GM21619 (cell line): ENCODE data around the gene MAGOHB.

ENCODE experiments used
- ATAC-seq: cut with Tn5 transposase; IDR thresholded peaks from one replicate; pipeline ENCODE4 v1.9.1; 2021; ENCODE audit not compliant: unreplicated experiment

MAGOHB gene

DNA sequence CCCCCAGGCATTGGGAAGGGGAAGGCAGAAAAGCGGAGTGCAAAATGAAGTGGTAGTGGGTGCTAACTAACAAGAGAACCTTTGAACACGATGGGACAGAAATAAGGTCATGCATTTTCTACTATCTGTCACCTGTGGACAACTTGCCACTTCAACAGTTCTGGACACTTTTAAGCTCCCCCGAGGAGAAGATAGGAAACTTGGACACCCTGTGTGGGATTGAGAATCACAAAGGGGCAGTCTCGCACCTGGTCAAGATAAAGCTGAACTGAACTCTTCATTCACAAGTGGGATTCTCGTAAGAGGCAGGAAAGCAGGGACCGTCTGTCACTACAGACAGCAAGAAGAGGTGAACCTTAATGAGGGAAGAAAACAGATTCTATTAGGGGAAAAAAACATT is 56.1 kb downstream of the MAGOHB start:
- no peak for ATAC-seq

GRCh38 chr12:10554756-10555481 is 58.5 kb downstream of the MAGOHB start:
- no peak for ATAC-seq

DNA sequence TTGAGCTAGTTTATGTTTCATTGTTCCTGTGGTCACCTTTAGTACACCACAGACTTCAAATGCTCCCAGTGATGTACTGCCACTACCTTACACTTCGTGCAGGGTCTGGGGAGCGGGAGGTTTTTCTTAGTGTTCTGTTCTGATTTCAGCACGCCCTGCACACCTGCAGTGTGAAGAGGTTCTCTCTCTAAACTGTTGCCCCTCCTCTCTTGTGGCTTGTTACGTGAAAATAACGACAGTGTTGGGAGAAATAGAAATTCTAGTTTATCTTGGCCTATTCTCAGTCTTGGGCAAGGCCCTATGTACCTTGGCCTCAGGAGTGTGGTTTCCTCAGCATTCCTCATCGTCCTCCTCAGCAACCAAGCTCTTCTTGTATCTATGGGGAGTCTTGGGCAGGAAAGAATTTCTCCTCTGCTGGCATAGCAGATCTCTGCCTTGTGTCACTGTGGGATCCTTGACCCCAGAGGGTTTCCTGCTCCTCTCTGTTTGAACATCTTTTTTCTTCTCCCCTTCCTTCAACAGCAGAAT is 59.1 kb downstream of the MAGOHB start:
- ATAC-seq = no peak
